Keratinocyte (primary cell): ENCODE data around the gene ALS2CL. TPM values are rescaled to one million over a fixed set of nuclear protein-coding genes. Genes with fewer than 3 reads are reported as not detected.

Experiments used
- DNase-seq: peaks from one replicate; pipeline ENCODE4 v3.0.0-alpha.2; 2011; ENCODE audit warnings: low read depth, missing footprints, low spot score
- FAIRE-seq: peaks from 2 replicates; lab custom pipeline; 2011; peaks lifted over from hg19 to GRCh38; lab: Jason Lieb, UNC
- H2AFZ ChIP-seq: 2 replicates; pipeline ENCODE4 v1.6.0; 2012; ENCODE audit warnings: low read length, control low read depth, inconsistent platforms; ENCODE audit not compliant: control insufficient read depth
- H3K27ac ChIP-seq: 2 replicates; pipeline ENCODE4 v1.5.1; 2011; ENCODE audit warnings: low read length; ENCODE audit not compliant: control insufficient read depth, insufficient read depth
- H3K27me3 ChIP-seq: 3 replicates; pipeline ENCODE4 v1.6.0; 2011; ENCODE audit warnings: low read length; ENCODE audit not compliant: control insufficient read depth, insufficient read depth; ENCODE audit errors: extremely low read depth
- H3K36me3 ChIP-seq, 2 experiments: 2 replicates in 1 of 2; 3 replicates in 1 of 2; pipeline ENCODE4 v1.5.1; 2011; ENCODE audit warnings: low read length in 2 of 2, mild to moderate bottlenecking in 1 of 2; ENCODE audit not compliant: control insufficient read depth in 2 of 2, insufficient read depth in 2 of 2; ENCODE audit errors: extremely low read depth in 1 of 2
- H3K4me1 ChIP-seq: 3 replicates; pipeline ENCODE4 v1.5.1; 2011; ENCODE audit warnings: low read length; ENCODE audit not compliant: control insufficient read depth, insufficient read depth; ENCODE audit errors: extremely low read depth
- H3K4me2 ChIP-seq: 3 replicates; pipeline ENCODE4 v1.6.0; 2011; ENCODE audit warnings: low read depth, low read length; ENCODE audit not compliant: control insufficient read depth, insufficient read depth; ENCODE audit errors: extremely low read depth
- H3K4me3 ChIP-seq, 3 experiments: fragments of 200-600 bp in 1 of 3; sonication (generic) in 1 of 3; 2 replicates in 2 of 3; 3 replicates in 1 of 3; pipeline ENCODE4 v1.5.1; 2011 to 2016; ENCODE audit warnings: low read length in 3 of 3, mild to moderate bottlenecking in 3 of 3, control low read depth in 2 of 3, inconsistent platforms in 1 of 3, low read depth in 1 of 3, mixed read lengths in 1 of 3, mixed run types in 1 of 3, moderate library complexity in 1 of 3; ENCODE audit not compliant: control insufficient read depth in 2 of 3, insufficient read depth in 2 of 3; ENCODE audit errors: extremely low read depth in 1 of 3
- H3K79me2 ChIP-seq: 2 replicates; pipeline ENCODE4 v1.6.0; 2012; ENCODE audit warnings: low read length; ENCODE audit not compliant: control insufficient read depth, insufficient read depth
- H3K9ac ChIP-seq: 3 replicates; pipeline ENCODE4 v1.6.0; 2011; ENCODE audit warnings: low read length; ENCODE audit not compliant: control insufficient read depth, insufficient read depth; ENCODE audit errors: extremely low read depth
- H3K9me1 ChIP-seq: 3 replicates; pipeline ENCODE4 v1.6.0; 2011; ENCODE audit warnings: low read length; ENCODE audit not compliant: control insufficient read depth, insufficient read depth; ENCODE audit errors: extremely low read depth
- H3K9me3 ChIP-seq: 2 replicates; pipeline ENCODE4 v1.5.1; 2012; ENCODE audit warnings: low read depth, low read length; ENCODE audit not compliant: control insufficient read depth
- H4K20me1 ChIP-seq: 3 replicates; pipeline ENCODE4 v1.6.0; 2011; ENCODE audit warnings: low read length; ENCODE audit not compliant: control insufficient read depth, insufficient read depth; ENCODE audit errors: extremely low read depth
- EZH2 ChIP-seq: IDR thresholded peaks from one replicate; pipeline ENCODE4 v1.6.1; 2012; ENCODE audit warnings: inconsistent platforms, mild to moderate bottlenecking, low read length, moderate library complexity
- dilution Hi-C: fragments of 300-500 bp; cut with MboI; formaldehyde crosslinking; loops from one replicate; pipeline ENCODE4 v1.7.0; 2020; ENCODE audit warnings: low sequenced_read_pairs; ENCODE audit not compliant: extremely low pct_ligation_motif_present
- polyA plus RNA-seq, 5 experiments: library from polyadenylated mRNA; depleted of rRNA in 3 of 5; stranded (reverse) in 3 of 5; stranded (forward) in 1 of 5; unstranded in 1 of 5; fragments of >200 nt; gene quantifications; 1 replicate in 1 of 5; 2 replicates in 3 of 5; 3 replicates in 1 of 5; pipeline versions ENCODE4 v1.2.1 to v1.2.3, GENCODE V29; 2011 to 2012; ENCODE audit warnings: missing spikeins in 2 of 5, low read depth in 1 of 5, low replicate concordance in 1 of 5
- TF ChIP-seq, protein P1 (sequence below), 3 experiments: IDR thresholded peaks in 1 of 3; conservative IDR thresholded peaks in 1 of 3; optimal IDR thresholded peaks in 1 of 3; 2 replicates in 2 of 3; 3 replicates in 1 of 3; pipeline versions ENCODE3 to v1.5.1; 2011; ENCODE audit warnings: low read length in 3 of 3, mild to moderate bottlenecking in 3 of 3, moderate library complexity in 2 of 3, control low read depth in 1 of 3, inconsistent platforms in 1 of 3; ENCODE audit not compliant: insufficient read depth in 2 of 3; ENCODE audit errors: extremely low read depth in 1 of 3

Gene ALS2CL
- polyA plus RNA-seq, 1 donor (not counting 4 experiments of a cell fraction or from before 2014, with no cell fraction given): 40.9 TPM

DNA sequence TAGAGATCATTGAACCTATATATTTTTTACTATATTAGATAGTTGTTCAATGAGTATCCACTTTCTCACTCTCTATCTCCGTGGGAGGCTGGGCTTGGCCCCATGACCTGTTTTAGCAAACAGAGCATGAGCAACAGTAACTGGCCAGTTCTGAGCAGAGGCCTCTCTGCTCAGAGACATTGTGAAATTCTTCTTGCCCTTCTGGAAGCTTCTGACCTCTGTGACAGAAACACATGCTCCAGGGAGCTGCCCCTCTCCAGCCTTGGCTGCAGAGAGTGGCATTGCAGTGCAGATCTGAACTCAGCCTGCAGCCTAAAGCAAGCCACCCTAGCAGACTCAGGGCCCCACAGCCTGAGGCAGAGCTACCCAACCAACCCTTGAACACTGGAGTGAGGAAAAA, 60.7 kb downstream of the ALS2CL start:
- FAIRE-seq: no peak
- dilution Hi-C loops: loop anchor here (25.0 kb wide), 1 partner anchor 145 kb away; the partner anchor contains the start of gene RTP3

DNA sequence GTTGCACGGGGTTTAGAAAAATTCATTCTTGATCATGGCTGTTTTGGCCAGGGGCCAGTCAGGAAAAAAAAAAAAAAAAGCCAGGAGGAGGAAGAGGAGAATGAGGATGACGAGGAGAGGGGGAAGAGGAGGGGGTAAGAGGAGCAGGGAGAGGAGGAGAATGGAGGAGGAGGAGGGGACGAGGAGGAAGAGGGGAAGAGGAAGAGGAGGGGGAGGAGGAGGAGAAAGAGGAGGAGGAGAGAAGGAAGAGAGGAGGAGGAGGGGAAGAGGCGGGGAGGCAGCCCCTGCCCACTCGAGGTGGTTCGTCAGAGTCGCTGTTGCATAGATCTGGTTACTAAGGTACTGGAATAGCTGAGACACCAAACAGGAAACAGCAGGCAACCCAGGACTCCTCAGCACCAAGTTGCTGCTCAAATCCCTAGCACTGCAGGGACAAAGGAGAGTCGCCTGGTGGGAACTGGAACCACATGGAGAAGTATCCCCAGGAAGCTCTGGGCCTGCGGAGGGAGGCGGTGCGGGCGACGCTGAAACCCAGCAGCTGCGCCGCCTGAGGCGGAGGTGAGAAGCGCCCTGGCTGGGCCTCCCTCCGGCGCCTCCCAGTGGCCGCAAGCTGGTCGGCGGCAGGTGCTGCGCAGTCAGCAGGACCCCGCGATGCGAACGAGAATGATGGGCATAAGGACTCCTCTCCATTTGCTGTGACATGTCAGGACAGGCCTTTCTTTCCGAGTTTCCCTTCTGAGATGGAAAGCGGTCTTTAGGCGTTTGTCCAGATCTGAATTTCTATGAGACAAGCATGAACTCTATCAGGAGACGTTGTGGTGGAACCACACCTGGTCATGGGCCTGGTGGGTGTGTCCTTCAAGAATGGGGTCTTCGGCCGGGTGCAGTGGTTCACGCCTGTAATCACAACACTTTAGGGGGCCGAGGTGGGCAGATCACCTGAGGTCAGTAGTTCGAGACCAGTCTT, 63.6 kb downstream of the ALS2CL start:
- no peaks in the 10 kb centered on the region for H3K27me3 ChIP-seq
- dilution Hi-C loops: loop anchor here (25.0 kb wide), 1 partner anchor 143 kb away; the partner anchor contains the start of gene RTP3
- no peaks in the 10 kb centered on the region for H3K36me3 ChIP-seq
- no peak overlapping the region for H3K9ac ChIP-seq
- H3K27ac ChIP-seq: no peak overlapping the region
- no peak for TF ChIP-seq EZH2
- TF ChIP-seq, protein P1, sequence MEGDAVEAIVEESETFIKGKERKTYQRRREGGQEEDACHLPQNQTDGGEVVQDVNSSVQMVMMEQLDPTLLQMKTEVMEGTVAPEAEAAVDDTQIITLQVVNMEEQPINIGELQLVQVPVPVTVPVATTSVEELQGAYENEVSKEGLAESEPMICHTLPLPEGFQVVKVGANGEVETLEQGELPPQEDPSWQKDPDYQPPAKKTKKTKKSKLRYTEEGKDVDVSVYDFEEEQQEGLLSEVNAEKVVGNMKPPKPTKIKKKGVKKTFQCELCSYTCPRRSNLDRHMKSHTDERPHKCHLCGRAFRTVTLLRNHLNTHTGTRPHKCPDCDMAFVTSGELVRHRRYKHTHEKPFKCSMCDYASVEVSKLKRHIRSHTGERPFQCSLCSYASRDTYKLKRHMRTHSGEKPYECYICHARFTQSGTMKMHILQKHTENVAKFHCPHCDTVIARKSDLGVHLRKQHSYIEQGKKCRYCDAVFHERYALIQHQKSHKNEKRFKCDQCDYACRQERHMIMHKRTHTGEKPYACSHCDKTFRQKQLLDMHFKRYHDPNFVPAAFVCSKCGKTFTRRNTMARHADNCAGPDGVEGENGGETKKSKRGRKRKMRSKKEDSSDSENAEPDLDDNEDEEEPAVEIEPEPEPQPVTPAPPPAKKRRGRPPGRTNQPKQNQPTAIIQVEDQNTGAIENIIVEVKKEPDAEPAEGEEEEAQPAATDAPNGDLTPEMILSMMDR (optimal IDR thresholded peaks at IDR 0.05 in 1 of 3, IDR thresholded peaks at IDR 0.05 in 1 of 3, conservative IDR thresholded peaks at IDR 0.05 in 1 of 3; ENCODE audit: extremely low read depth in 1 of 3, insufficient read depth in 2 of 3, low read length in 3 of 3): peak; percentile 94 to 98 (median 96)
- no peaks in the 10 kb centered on the region for H3K9me1 ChIP-seq
- H3K4me3 ChIP-seq: peak overlapping the region in 1 of 3 experiments; percentile 6
- H3K4me2 ChIP-seq: peak overlapping the region; percentile 83
- FAIRE-seq: no peak
- H4K20me1 ChIP-seq: no peaks in the 10 kb centered on the region
- H3K4me1 ChIP-seq: peaks cover 12% of the 10 kb centered on the region
- DNase-seq: no peak
- H3K9me3 ChIP-seq: no peaks in the 10 kb centered on the region
- H2AFZ ChIP-seq: peak overlapping the region; percentile 94
- H3K79me2 ChIP-seq: no peaks in the 10 kb centered on the region

More for the DNA sequence above, 60.7 kb downstream of the ALS2CL start:
- H3K9me1 ChIP-seq: no peaks in the 10 kb centered on the region
- TF ChIP-seq EZH2: no peak
- TF ChIP-seq, protein P1 (optimal IDR thresholded peaks at IDR 0.05 in 1 of 3, IDR thresholded peaks at IDR 0.05 in 1 of 3, conservative IDR thresholded peaks at IDR 0.05 in 1 of 3; ENCODE audit: extremely low read depth in 1 of 3, insufficient read depth in 2 of 3, low read length in 3 of 3): no peak
- DNase-seq: no peak
- H3K36me3 ChIP-seq: no peaks in the 10 kb centered on the region
- H3K9ac ChIP-seq: no peak overlapping the region
- no peak overlapping the region for H3K4me3 ChIP-seq
- H3K27me3 ChIP-seq: no peaks in the 10 kb centered on the region
- no peak overlapping the region for H3K27ac ChIP-seq
- H3K9me3 ChIP-seq: no peaks in the 10 kb centered on the region
- H3K4me2 ChIP-seq: no peak overlapping the region
- H4K20me1 ChIP-seq: no peaks in the 10 kb centered on the region
- no peaks in the 10 kb centered on the region for H3K79me2 ChIP-seq
- H2AFZ ChIP-seq: no peak overlapping the region
- H3K4me1 ChIP-seq: peaks cover 12% of the 10 kb centered on the region
